ENCODE measurements around the gene PCNT.
"Not testable (repeated sequence)": the region's sequence is repeated elsewhere in the genome, so short reads cannot be mapped to it uniquely, and the experiment has no call there.

PCNT gene

DNA sequence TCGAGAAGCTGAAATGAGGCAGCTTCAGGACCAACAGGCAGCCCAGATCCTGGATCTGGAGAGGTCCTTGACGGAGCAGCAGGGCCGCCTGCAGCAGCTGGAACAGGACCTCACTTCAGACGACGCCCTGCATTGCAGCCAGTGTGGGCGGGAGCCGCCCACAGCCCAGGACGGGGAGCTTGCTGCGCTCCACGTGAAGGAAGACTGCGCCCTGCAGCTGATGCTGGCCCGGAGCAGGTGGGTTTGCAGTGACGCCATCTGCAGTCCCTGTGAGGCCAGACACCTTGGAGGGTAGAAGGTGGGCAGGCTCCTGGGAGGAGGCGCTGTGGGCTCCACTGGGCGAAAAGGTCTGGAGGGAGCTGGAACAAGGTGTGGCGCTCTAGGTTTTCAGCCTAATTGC lies 39.7 kb downstream of the PCNT start:
- DNase-seq, result no peak

DNA sequence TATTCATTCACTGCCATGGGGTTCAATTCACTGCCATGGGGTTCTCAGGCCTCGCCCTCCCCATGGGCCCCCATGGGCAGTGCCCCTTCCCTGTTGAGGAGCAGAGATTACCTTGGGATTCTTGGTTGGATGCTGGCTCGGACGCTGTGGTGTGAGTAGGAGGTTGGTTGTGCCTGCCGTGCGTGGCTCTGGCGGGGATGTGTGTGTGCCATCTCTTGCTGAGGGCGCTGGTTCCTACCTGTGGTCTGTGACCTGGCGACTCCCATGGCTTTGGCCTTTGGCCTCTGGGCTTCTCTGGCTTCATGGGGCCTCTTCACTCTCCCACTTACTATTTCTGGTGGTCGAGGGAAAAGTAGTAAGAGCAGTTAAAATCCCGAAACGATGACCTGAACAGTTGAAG lies 42.1 kb downstream of the PCNT start:
- DNase-seq, result no peak

DNA sequence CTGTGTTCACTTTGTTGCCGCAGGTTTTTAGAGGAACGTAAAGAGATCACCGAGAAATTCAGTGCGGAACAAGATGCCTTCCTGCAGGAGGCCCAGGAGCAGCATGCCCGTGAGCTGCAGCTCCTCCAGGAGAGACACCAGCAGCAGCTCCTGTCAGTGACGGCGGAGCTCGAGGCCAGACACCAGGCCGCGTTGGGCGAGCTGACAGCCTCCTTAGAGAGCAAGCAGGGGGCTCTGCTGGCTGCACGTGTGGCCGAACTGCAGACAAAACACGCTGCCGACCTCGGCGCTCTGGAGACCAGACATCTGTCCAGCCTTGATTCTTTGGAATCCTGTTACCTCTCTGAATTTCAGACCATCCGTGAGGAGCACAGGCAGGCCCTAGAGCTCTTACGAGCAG lies 42.6 kb downstream of the PCNT start:
- no peak for DNase-seq

DNA sequence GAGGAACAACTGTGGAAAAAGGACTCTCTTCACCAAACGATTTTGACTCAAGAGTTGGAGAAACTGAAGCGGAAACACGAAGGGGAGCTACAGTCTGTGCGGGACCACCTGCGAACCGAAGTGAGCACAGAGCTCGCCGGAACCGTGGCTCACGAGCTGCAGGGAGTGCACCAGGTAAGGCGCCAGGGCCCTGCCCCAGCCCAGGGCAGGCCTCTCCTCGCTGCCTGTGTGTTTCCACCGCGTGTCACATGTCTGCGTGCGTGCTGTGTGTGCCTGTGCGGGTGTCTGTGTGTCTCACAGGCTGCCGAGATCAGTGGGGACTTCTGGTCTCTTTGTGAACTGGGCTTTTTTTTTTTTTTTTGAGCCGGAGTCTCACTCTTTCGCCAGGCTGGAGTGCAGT lies 43.0 kb downstream of the PCNT start:
- DNase-seq, result no peak

DNA sequence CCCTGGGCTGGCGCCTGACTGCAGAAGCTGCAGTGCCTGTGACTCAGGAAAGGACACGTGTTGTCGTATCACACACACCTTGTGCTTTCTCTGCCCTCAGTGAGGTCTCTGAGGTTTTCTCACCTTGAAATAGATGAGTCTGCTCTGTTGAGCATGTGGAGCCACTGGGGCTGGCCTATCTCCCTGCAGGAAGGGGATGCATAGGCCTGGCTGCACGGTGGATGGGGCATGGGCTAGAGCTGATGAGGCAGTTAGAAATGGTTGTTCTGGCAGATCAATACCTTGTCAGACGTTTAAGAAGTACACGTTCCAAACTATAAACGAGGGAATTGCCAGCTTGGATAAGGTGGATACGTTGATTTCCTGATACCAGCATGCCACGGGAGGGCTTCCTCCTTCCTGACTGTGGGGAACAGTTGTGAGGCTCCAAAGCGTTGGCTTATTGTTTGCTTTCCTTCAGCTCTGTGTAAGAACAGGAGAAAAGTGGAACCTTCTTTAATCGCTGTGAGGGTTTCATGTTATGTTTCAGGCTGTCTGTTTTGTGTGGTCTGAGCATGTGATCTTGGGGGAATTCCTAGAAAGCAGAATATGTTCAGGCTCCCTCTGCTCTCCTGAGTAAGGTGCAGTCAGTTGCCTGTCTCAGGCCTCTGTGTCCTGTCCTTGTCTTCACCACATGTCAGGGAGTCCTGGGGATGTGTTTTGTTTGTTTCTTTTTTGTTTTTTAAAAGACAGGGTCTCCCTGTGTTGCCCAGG lies 44.8 kb downstream of the PCNT start:
- DNase-seq, result no peak

DNA sequence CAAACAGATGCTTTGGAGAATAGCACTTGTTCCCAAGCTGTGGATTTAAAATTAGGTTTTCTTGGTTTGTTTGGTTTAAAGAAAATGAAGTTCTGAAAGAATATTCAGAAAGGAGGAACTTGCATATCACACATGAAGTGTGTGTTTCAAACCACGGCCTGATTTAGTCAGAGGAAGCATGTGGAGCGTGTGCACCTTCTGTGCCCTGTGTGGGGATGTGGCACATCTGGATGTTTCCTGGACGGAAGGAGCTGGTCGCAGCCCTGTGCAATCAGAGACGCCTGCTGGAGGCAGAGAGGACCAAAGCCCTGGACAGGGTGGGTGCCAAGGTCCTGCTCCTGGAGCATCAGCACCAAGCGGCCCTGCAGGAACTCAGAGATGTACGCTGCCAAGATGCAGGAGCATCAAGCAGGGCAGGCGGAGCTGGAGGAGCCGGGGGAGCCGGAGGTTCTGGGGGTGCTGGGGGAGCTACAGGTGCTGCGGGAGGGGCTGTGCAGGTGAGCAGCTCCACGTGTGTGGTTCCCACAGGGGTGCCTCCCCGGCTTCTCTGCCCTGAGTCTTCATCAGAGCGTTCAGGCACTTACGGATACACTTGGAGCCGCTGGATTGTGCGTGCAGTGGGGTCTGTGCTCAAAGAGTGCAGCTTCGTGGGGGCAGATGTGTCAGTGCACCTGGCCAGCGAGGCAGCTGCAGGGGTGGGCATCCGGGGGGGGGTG lies 45.7 kb downstream of the PCNT start:
- DNase-seq, result no peak

DNA sequence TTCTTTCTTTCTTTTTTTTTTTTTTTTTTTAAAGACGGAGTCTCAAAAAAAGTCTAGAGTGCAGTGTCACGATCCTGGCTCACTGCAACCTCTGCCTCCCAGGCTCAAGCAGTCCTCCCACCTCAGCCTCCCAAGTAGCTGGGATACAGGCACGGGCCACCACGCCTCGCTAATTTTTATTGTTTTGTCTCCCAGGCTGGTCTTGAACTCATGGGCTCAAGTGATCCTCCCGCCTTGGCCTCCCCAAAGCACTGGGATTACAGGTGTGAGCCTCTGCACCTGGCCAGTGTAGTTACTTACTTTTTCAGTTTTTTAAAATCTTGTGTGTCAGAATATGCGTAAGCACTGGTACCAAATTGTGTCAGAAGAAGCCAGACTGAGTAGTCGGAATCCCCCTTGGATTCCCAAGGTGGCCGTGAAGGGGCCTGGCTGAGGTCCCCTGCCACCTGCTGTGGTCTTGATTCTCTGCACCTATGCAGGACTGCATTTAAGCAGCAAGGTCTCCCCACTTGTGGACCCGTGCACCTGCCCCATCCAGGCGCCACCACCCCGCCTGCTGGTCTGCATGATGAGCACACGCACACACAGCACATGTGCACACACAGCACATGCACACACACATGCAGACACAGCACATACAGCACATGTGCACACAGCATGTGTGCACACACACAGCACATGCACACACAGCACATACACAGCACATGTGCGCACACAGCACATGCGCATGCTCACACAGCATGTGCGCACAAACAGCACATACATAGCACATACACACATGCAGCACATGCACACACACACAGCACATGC lies 47.5 kb downstream of the PCNT start:
- no peak for DNase-seq

DNA sequence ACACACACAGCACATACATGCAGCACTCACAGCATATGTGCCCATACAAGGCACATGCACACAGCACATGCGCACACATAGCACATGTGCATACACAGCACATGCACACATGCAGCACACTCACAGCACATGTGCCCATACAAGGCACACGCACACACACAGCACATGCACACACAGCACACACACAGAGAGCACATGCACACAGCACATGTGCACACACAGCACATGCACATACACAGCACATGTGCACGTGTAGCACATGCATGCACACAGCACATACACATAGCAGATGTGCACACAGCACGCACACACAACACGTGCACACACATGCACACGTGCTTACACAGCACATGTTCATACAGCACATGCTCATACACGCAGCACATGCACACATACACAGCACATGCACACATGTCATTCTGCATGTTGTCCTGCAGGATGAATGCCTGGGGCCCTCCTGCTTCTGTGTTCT lies 48.1 kb downstream of the PCNT start:
- no peak for DNase-seq

DNA sequence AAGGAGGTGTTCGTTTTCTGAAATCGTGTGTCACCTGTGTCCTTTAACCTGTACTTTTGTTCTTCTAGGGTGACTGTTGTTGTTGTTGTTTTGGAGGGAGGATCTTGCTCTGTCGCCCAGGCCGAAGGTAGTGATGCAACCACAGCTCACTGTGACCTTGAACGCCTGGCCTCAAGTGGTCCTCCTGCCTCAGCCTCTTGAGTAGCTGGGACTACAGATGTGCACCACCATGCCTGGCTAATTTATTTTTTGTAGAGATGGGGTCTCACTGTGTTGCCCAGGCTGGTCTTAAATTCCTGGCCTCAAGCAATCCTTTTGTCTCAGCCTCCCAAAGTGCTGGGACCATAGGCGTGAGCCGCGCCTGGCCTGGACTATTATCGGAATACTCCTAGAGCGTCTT lies 49.0 kb downstream of the PCNT start:
- not testable (repeated sequence) for DNase-seq

DNA sequence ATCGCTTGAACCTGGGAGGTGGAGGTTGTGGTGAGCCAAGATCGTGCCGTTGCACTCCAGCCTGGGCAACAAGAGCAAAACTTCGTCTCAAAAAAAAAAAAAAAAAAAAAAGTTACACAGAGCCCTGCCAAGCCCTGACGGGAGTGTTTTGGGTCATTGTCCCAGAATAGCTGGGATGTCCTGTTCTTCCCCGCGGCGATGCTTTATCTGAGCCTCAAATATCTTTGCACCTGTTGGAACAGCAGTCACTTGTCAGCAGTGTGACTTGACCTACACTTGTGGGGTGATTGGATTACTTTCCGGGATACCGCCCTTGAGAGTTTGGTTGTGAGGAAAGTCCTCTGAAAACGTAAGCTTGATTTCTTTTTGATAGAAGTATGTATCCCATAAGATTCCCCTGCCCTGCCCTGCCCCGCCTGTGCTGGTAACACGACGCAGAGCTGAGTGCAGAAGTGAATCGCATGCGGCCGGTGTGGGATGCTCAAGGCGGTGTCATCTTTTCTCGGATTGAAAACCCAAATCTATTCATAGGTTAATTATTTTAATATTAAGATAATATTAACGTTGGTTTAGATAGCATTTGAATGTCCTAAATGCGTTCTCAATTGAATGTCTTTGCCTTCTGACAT lies 50.9 kb downstream of the PCNT start:
- DNase-seq, result no peak

DNA sequence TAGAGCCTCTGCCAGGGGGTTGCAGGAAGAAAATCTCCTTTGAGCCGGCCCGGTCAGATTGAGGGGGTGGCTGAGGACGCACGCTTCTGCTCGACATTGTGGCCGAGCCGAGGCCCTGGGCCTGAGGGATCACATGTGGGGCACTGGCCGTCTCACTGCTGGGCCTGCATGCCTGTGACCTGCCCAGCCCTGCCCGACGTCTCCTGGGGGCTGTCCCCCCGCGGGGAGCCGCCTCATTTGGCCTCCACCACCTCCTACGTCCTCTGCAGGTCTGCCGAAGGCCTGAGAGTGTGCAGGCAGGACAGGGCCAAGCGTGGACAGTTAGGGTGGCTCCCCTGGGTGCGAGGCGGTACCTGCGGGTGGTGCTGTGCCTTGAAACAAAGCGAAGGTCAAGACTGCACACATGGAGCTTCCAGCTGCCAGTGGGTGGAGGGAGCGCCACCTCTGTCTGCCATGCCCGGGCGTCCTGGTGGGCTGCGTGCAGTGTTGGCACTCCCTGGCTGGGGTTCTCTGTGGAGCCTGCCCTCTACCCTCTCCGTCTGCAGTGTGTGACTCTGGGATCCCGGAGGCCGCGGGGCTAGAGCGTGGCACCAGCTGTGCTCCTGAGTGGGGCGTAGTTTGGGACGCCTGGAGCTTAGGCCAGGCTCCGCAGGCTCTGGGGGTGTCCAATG lies 51.7 kb downstream of the PCNT start:
- DNase-seq, result no peak

DNA sequence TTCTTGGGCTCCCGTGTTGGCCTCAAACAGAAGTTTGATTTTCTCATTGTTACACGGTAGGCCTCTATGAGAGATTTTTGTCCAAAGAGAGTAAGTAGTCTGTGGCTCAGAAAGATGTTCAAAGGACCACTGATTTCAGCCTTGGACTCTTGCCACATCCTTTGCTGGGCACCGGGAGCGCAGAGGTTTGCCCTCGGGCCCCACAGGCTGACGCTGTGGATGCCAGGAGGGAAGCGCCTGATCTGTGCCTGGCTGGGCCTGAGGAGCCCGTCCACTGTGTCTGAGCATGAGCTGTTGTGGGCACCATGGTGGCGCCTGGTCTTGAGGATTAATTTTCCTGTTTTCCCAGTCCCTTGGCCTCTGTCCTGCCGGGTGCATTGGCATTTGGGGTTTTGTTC lies 52.3 kb downstream of the PCNT start:
- DNase-seq, result no peak

DNA sequence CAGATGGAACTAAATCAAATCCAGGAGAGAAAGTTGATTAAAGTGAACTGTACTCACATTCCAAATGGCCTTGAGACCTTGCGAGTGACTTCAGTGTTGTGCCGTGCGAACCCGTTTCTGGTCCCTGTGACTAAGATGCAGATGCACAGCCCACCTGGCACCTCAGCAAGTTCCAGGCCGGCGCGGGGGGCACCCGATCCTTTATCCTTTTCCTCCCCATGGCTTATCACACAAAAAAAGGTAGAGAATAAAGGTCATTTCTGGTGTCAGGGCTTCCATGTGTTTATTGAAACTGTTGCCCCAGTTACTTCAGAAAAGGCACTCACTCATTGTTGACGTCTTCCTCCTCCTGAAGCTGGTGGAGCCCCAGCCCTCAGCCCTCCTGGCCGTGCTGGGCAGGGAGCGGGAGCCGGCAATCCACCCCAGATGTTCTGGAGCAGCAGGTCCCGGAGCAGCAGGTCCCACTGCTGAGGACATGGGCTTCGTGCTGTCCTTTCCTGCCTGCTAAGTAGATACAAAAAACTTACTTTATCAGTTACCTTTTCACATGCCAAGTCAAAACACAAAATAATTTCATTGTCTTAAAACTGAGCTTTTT lies 53.0 kb downstream of the PCNT start:
- DNase-seq, result no peak

DNA sequence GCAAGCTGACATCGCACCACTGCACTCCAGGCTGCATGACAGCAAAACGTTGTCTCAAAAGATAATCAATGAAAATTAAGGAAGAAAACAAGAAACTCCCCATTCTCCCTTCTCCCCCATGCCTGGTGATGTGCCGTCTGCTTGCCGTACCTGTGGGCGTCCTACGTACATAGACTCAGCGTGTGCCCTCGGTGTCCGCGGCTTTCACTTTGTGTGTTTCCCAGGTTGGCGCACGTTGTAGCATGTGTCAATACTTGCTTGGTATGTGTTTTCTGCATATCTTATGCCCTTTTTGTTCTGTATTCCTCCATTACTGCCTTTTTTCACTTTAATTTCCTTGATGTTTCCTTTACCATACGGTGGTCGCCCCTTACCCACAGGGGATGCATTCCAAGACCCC lies 53.8 kb downstream of the PCNT start:
- DNase-seq, result no peak

DNA sequence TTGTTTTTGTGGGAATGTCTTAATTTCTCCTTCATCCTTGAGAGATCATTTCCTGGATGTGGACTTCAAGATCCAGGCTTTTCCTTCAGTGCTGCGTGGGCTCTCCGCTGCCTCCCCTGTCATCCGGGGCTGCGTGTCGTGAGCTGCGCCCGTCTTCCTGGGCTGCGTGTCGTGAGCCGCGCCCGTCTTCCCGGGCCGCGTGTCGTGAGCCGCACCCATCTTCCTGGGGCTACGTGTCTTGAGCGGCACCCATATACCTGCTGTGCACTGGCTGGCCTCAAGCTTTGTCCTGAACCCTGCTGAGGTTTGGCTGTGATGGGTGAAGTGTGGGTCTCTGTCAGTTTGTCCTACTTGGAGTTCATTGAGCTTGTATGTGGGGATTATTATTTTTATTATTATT lies 55.1 kb downstream of the PCNT start:
- no peak for DNase-seq

DNA sequence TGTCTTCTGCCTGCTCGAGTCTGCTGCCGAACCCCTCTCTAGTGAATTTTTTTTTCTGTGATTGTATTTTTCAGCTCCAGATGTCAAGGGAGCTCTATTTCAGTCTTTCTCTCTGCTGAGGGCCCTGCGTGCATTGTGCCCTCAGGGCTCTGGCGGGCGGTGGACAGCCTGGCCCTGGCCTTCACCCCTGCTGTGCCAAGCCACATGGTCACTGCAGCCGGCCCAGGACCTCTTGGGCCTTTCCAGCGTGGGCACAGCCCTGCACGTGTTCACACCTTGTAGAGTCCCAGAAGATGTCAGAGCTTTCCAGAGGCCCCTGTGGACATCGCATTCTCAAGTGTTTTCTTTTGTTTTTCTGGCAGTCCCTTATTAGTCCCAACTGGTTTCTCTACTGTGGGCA lies 55.7 kb downstream of the PCNT start:
- DNase-seq, result no peak

DNA sequence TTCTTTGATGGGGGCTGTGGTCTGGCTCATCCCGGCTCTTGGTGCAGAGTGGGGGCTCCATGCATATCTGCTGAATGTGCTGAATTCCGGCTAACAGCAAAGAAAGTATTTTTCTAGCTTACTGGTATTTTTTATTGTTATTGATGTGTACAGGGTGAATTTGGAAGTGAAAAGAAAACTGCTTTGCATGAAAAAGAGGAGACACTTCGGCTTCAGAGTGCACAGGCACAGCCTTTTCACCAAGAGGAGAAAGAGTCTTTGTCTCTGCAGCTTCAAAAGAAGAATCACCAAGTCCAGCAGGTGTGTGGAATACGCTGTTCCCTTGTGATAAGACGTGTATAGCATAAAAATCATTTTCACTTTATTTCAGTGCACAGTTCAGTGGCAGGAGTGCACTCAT lies 57.6 kb downstream of the PCNT start:
- no peak for DNase-seq

DNA sequence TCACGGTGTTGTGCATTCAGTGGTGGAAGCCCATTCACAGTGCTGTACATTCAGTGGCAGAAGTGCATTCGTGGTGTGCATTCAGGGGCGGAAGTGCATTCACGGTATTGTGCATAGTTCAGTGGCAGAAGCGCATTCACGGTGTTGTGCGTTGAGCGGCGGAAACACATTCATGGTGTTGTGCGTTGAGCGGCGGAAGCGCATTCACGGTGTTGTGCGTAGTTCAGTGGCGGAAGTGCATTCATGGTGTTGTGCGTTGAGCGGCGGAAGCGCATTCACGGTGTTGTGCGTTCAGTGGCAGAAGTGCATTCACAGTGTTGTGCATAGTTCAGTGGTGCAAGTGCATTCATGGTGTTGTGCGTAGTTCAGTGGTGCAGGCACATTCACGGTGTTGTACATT lies 60.6 kb downstream of the PCNT start:
- DNase-seq, result no peak

DNA sequence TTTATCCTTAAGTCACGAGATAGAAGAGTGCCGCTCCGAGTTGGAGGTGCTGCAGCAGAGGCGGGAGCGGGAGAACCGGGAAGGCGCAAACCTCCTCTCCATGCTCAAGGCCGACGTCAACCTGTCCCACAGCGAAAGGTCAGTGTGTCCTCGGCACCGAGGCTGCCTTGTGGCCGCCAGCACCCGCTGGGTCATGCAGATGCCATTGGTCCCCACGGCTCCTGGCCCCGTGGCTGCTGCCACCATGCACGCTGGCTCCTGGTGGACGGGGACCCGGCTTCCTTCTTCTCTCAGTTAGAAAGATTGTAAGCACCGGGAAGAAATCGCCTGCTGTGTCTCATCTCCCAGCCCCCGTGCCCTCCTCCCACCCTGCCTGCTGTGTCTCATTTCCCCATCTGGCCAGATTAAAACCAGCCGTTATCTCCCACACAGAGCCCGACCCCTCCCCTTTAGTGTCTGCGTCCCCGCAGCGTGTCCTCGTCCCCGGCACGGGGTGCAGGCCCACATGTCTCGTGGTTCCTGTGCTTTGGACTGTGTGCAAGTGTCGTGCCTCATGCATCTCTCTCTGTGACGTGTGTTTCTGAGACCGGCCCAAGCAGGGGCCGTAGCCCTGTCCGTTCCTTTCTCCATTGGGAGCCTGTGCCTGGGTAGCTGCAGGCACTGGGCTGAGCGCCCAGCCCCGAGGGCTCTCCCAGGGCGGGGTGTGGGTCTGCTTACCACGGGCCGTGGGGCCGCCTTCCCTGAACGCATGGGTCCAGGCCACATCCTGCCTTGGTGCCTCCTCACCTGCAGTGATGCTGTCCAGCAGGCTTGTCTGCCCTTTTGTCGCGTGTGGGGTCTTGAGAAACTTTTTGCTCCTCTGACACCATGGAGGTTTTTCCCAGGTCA lies 62.1 kb downstream of the PCNT start:
- no peak for DNase-seq

DNA sequence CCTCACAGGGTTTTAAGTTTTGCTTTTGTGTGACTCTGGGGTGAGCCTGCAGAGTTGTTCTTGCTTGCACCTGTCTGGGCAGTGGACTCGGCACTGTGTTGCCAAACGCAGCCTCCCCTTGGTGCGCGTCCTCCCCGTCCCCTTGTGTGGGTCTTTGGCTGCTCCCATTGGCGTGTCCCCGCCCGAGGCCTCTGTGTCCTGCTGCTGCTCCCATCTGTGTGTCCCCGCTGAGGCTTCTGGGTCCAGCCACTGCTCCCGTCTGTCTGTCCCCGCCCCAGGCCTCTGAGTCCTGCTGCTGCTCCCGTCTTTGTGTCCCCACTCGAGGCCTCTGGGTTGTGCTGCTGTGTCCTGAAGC lies 62.8 kb downstream of the PCNT start:
- no peak for DNase-seq

DNA sequence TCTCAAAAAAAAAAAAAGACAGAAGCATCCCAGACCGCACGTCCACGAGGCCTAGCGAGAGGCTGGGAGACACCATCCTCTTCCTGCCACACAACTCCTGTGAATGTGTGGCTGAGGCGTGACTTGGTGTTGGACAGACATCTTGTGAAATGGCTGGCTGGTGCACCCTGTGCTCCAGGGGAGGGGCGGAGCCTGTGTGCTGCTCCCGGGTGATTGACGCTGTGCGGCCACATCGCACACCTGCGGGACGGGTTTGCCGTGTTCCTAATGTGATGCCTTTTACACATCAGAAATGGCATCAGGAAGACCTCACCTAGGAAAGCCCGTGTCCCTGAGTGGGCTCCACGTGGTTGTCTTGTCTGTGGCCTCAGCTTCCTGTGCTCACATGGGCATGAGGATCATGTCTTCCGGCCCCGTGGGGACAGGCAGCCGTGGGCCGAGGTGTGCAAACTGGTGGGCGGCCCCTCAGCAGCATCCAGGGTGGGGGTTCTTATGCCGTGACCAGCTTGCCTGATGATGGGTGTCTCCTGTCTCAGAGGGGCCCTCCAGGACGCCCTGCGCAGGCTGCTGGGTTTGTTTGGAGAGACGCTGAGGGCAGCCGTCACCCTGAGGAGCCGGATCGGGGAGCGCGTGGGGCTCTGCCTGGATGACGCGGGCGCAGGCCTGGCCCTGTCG lies 64.4 kb downstream of the PCNT start:
- DNase-seq, result no peak
